H1 (cell line): ENCODE results near the gene CDH26. TPM values are rescaled to one million over a fixed set of nuclear protein-coding genes. Genes with fewer than 3 reads are reported as not detected.

Source experiments
- CTCF ChIA-PET: fragments of 300-600 bp; sonication (Branson Sonifier 250); formaldehyde crosslinking; loops from one replicate; lab custom pipeline; 2021; ENCODE audit not compliant: partially characterized antibody; lab: Charles Lee
- POLR2A ChIA-PET: fragments of 300-600 bp; sonication (Branson Sonifier 250); formaldehyde crosslinking; loops from one replicate; lab custom pipeline; 2021; ENCODE audit warnings: inconsistent platforms; ENCODE audit not compliant: partially characterized antibody; lab: Charles Lee
- DNase-seq, 2 experiments: peaks; one replicate each; pipeline versions ENCODE4 v3.0.0 to v3.0.0-alpha.2; 2010 to 2022; ENCODE audit warnings: low spot score in 2 of 2, low read depth in 1 of 2, mixed read lengths in 1 of 2
- FAIRE-seq: peaks from 2 replicates; lab custom pipeline; 2011; peaks lifted over from hg19 to GRCh38; lab: Jason Lieb, UNC
- H2AFZ ChIP-seq: 2 replicates; pipeline ENCODE4 v1.8.1; 2012; ENCODE audit warnings: low read length, inconsistent platforms
- H2AK5ac ChIP-seq: 2 replicates; pipeline ENCODE4 v1.6.1; 2013; ENCODE audit warnings: low read depth, low read length
- H2BK120ac ChIP-seq: replicated peaks from 2 replicates; pipeline ENCODE3; 2013; ENCODE audit warnings: low read depth, low read length, inconsistent platforms
- H2BK12ac ChIP-seq: 2 replicates; pipeline ENCODE4 v1.6.1; 2013; ENCODE audit warnings: low read depth, low read length
- H2BK15ac ChIP-seq: 2 replicates; pipeline ENCODE4 v1.6.1; 2013; ENCODE audit warnings: low read length
- H2BK20ac ChIP-seq: 2 replicates; pipeline ENCODE4 v1.6.1; 2013; ENCODE audit warnings: low read length
- H2BK5ac ChIP-seq: 2 replicates; pipeline ENCODE4 v1.6.1; 2013; ENCODE audit warnings: low read depth, low read length
- H3K14ac ChIP-seq: 2 replicates; pipeline ENCODE4 v1.6.1; 2013; ENCODE audit warnings: inconsistent platforms; ENCODE audit not compliant: insufficient read length
- H3K18ac ChIP-seq: 2 replicates; pipeline ENCODE4 v1.6.1; 2013; ENCODE audit warnings: low read length; ENCODE audit errors: extremely low read depth
- H3K23ac ChIP-seq: 2 replicates; pipeline ENCODE4 v1.6.1; 2013; ENCODE audit warnings: inconsistent platforms; ENCODE audit not compliant: insufficient read length
- H3K23me2 ChIP-seq: 2 replicates; pipeline ENCODE4 v1.6.1; 2013; ENCODE audit warnings: low read depth, low read length
- H3K27ac ChIP-seq: 2 replicates; pipeline ENCODE4 v1.6.1; 2011; ENCODE audit warnings: low read depth, low read length, inconsistent platforms
- H3K27me3 ChIP-seq, 4 experiments: replicated peaks in 1 of 4; 1 replicate in 1 of 4; 2 replicates in 3 of 4; pipeline versions ENCODE4 v1.6.1 to v1.8.1; 2011 to 2013; ENCODE audit warnings: low read length in 3 of 4, mild to moderate bottlenecking in 3 of 4, inconsistent platforms in 2 of 4, mixed read lengths in 2 of 4, moderate library complexity in 1 of 4; ENCODE audit not compliant: control insufficient read depth in 3 of 4, insufficient read depth in 3 of 4; ENCODE audit errors: extremely low read depth in 1 of 4
- H3K36me3 ChIP-seq, 4 experiments: 2 replicates each; pipeline versions ENCODE4 v1.6.1 to v1.8.1; 2011 to 2013; ENCODE audit warnings: mild to moderate bottlenecking in 4 of 4, low read length in 3 of 4, moderate library complexity in 2 of 4, control low read depth in 1 of 4, inconsistent platforms in 1 of 4; ENCODE audit not compliant: insufficient read depth in 4 of 4, control insufficient read depth in 2 of 4
- H3K4ac ChIP-seq: replicated peaks from 2 replicates; pipeline ENCODE3; 2013; ENCODE audit warnings: low read length, low read depth, mixed read lengths, inconsistent platforms; ENCODE audit not compliant: insufficient read length
- H3K4me1 ChIP-seq, 4 experiments: replicated peaks in 1 of 4; 1 replicate in 1 of 4; 2 replicates in 3 of 4; pipeline versions ENCODE4 v1.6.1 to v1.8.1; 2011 to 2013; ENCODE audit warnings: low read length in 3 of 4, inconsistent platforms in 2 of 4, mixed read lengths in 1 of 4; ENCODE audit not compliant: insufficient read depth in 4 of 4, control insufficient read depth in 3 of 4
- H3K4me2 ChIP-seq, 2 experiments: 2 replicates each; pipeline versions ENCODE4 v1.6.1 to v1.8.1; 2011 to 2013; ENCODE audit warnings: low read depth in 2 of 2, low read length in 2 of 2, control low read depth in 1 of 2, inconsistent platforms in 1 of 2, mild to moderate bottlenecking in 1 of 2; ENCODE audit not compliant: insufficient read depth in 1 of 2
- H3K4me3 ChIP-seq, 4 experiments: fragments of 200-600, 300-600 bp in 1 of 4; sonication (generic), shearing (Covaris generic), sonication (Bioruptor Twin) in 1 of 4; 2 replicates each; pipeline versions ENCODE4 v1.5.1 to v1.8.1; 2011 to 2016; ENCODE audit warnings: low read length in 4 of 4, low read depth in 3 of 4, control low read depth in 2 of 4, inconsistent platforms in 2 of 4, mild to moderate bottlenecking in 2 of 4, mixed read lengths in 1 of 4, moderate library complexity in 1 of 4; ENCODE audit not compliant: insufficient read depth in 2 of 4; ENCODE audit errors: extremely low read depth in 1 of 4
- H3K56ac ChIP-seq: replicated peaks from 2 replicates; pipeline ENCODE3; 2013; ENCODE audit warnings: low read depth, mild to moderate bottlenecking, mixed read lengths, low read length, inconsistent platforms; ENCODE audit not compliant: insufficient read length
- H3K79me1 ChIP-seq: 2 replicates; pipeline ENCODE4 v1.6.1; 2013; ENCODE audit warnings: low read depth, low read length, control low read depth
- H3K79me2 ChIP-seq, 2 experiments: 2 replicates each; pipeline versions ENCODE4 v1.6.1 to v1.8.1; 2012 to 2013; ENCODE audit warnings: low read length in 2 of 2, mild to moderate bottlenecking in 2 of 2, inconsistent platforms in 1 of 2; ENCODE audit not compliant: insufficient read depth in 2 of 2, control insufficient read depth in 1 of 2
- H3K9ac ChIP-seq, 4 experiments: replicated peaks in 1 of 4; 1 replicate in 1 of 4; 2 replicates in 3 of 4; pipeline versions ENCODE4 v1.6.1 to v1.8.1; 2011 to 2013; ENCODE audit warnings: low read depth in 3 of 4, low read length in 3 of 4, control low read depth in 2 of 4, mild to moderate bottlenecking in 2 of 4, moderate library complexity in 2 of 4, inconsistent platforms in 1 of 4; ENCODE audit errors: extremely low read depth in 1 of 4
- H3K9me3 ChIP-seq, 2 experiments: 2 replicates each; pipeline versions ENCODE4 v1.6.1 to v1.8.1; 2012 to 2013; ENCODE audit warnings: mild to moderate bottlenecking in 2 of 2, moderate library complexity in 2 of 2, control low read depth in 1 of 2, inconsistent platforms in 1 of 2, low read depth in 1 of 2, low read length in 1 of 2, mixed read lengths in 1 of 2; ENCODE audit not compliant: insufficient read depth in 2 of 2
- H4K20me1 ChIP-seq, 2 experiments: replicated peaks in 1 of 2; 2 replicates each; pipeline versions ENCODE3 to v1.8.1; 2011 to 2013; ENCODE audit warnings: inconsistent platforms in 2 of 2, low read length in 2 of 2, mild to moderate bottlenecking in 1 of 2; ENCODE audit not compliant: insufficient read depth in 2 of 2, control insufficient read depth in 1 of 2
- H4K5ac ChIP-seq: 2 replicates; pipeline ENCODE4 v1.6.1; 2013; ENCODE audit warnings: low read length, low read depth, mixed read lengths, inconsistent platforms; ENCODE audit not compliant: insufficient read length
- H4K8ac ChIP-seq: 2 replicates; pipeline ENCODE4 v1.8.0; 2013; ENCODE audit warnings: mild to moderate bottlenecking, moderate library complexity, low read length, inconsistent platforms; ENCODE audit not compliant: insufficient read depth; ENCODE audit errors: extremely low read depth
- H4K91ac ChIP-seq: replicated peaks from 2 replicates; pipeline ENCODE3; 2013; ENCODE audit warnings: low read length, mixed read lengths, inconsistent platforms; ENCODE audit not compliant: insufficient read length
- ASH2L ChIP-seq: fragments of 200-600, 300-600 bp; sonication (generic); IDR thresholded peaks from one replicate; pipeline ENCODE4 v1.7.1; 2017; ENCODE audit warnings: low read length
- ATF2 ChIP-seq: IDR thresholded peaks from 2 replicates; pipeline ENCODE4 v1.6.1; 2012; ENCODE audit warnings: low read length, inconsistent platforms
- BCL11A ChIP-seq, 2 experiments: IDR thresholded peaks; one replicate each; pipeline ENCODE4 v1.6.1; 2011; ENCODE audit warnings: low read depth in 2 of 2, low read length in 2 of 2, mild to moderate bottlenecking in 2 of 2
- CEBPB ChIP-seq: IDR thresholded peaks from 2 replicates; pipeline ENCODE4 v1.6.1; 2012; ENCODE audit warnings: low read depth, low read length
- EGR1 ChIP-seq: IDR thresholded peaks from 2 replicates; pipeline ENCODE4 v1.6.1; 2011; ENCODE audit warnings: low read depth, low read length, borderline replicate concordance
- EP300 ChIP-seq, 2 experiments: IDR thresholded peaks; 1 replicate in 1 of 2; 2 replicates in 1 of 2; pipeline ENCODE4 v1.6.1; 2011 to 2012; ENCODE audit warnings: low read depth in 2 of 2, low read length in 2 of 2, mild to moderate bottlenecking in 2 of 2, borderline replicate concordance in 1 of 2, inconsistent platforms in 1 of 2, moderate library complexity in 1 of 2
- GABPA ChIP-seq: IDR thresholded peaks from 2 replicates; pipeline ENCODE4 v1.6.1; 2011; ENCODE audit warnings: mild to moderate bottlenecking, low read length, moderate library complexity, borderline replicate concordance; ENCODE audit not compliant: insufficient read depth
- JUND ChIP-seq: IDR thresholded peaks from 2 replicates; pipeline ENCODE4 v1.6.1; 2011; ENCODE audit warnings: mild to moderate bottlenecking, improper control_type of control experiment, low read length
- KDM1A ChIP-seq: fragments of 200-600, 300-600 bp; sonication (generic); IDR thresholded peaks from 2 replicates; pipeline ENCODE4 v1.7.1; 2016; ENCODE audit warnings: mild to moderate bottlenecking, low read length, borderline replicate concordance
- SP1 ChIP-seq: IDR thresholded peaks from 2 replicates; pipeline ENCODE4 v1.6.1; 2011; ENCODE audit warnings: low read depth, low read length
- WGBS, 2 experiments: shearing (Covaris generic) in 1 of 2; methylation state at CpG; one replicate each; pipeline versions ENCODE4 v1.1.6 to v1.1.7; 2013 to 2015; ENCODE audit warnings: low lambda C conversion rate in 2 of 2, mixed read lengths in 2 of 2, inconsistent platforms in 1 of 2, low coverage in 1 of 2, missing lambda C conversion rate in 1 of 2; ENCODE audit not compliant: insufficient replicate concordance in 2 of 2, insufficient coverage in 1 of 2, insufficient read length in 1 of 2; ENCODE audit errors: extremely low coverage in 1 of 2, missing lambda C conversion rate in 1 of 2; 5-methylcytosine and 5-hydroxymethylcytosine counted together
- polyA plus RNA-seq, 7 experiments: library from polyadenylated mRNA; depleted of rRNA in 3 of 7; stranded (reverse) in 5 of 7; unstranded in 2 of 7; fragments of >200 nt in 5 of 7; fragments of 200-250 nt in 2 of 7; gene quantifications; 1 replicate in 5 of 7; 2 replicates in 1 of 7; 4 replicates in 1 of 7; pipeline versions ENCODE4 v1.2.1 to v1.2.3, GENCODE V29; 2011 to 2013; ENCODE audit warnings: missing spikeins in 2 of 7, mixed read lengths in 2 of 7
- total RNA-seq: library from RNA; stranded (reverse); fragmentation: NEBNext Ultra II Directional; extraction: Animal tissue kit (Norgen Biotek cat#: 25700); gene quantifications from 2 replicates; pipeline ENCODE4 v1.2.1, GENCODE V29; 2021
- TF ChIP-seq, protein P1 (sequence below): IDR thresholded peaks from 2 replicates; pipeline ENCODE4 v1.6.1; 2011; ENCODE audit warnings: low read length, improper control_type of control experiment

CDH26 gene
- total and polyA plus RNA-seq, 2 of the 8 experiments (the other 6 are each of a cell fraction or from before 2014, with no cell fraction given), result 1.5 to 1.7 TPM

- no peak overlapping the region for H2AK5ac ChIP-seq
- H4K20me1 ChIP-seq, result no peaks in the 10 kb centered on the region
- no peak overlapping the region for H4K8ac ChIP-seq
- H3K4me1 ChIP-seq, result 0 out of 7 replicates have a peak, but pooled peaks cover 0 to 2% (median 0%) of the 10 kb centered on the region in 4 experiments
- H2AFZ ChIP-seq, result no peak overlapping the region
- DNase-seq (no peak), FAIRE-seq (no peak)
- H3K4me3 ChIP-seq, result no peak overlapping the region
- ChIA-PET POLR2A (no interaction called here), CTCF (interaction anchor here (0.7 to 2.8 kb wide), 5 partner anchors 8 to 37 kb away, joined by 3 to 17 read pairs (median 3); no protein-coding TSS in a partner anchor)
- no peak overlapping the region for H4K91ac ChIP-seq
- H3K9me3 ChIP-seq, result no peaks in the 10 kb centered on the region
- no peak overlapping the region for H2BK20ac ChIP-seq
- H3K14ac ChIP-seq, result no peak overlapping the region
- no peak overlapping the region for H2BK120ac ChIP-seq
- H3K23me2 ChIP-seq, result no peaks in the 10 kb centered on the region
- no peak overlapping the region for H3K4me2 ChIP-seq
- H3K18ac ChIP-seq, result no peak overlapping the region
- no peak overlapping the region for H4K5ac ChIP-seq
- H3K4ac ChIP-seq, result no peak overlapping the region
- no peaks in the 10 kb centered on the region for H3K27me3 ChIP-seq
- H3K56ac ChIP-seq, result no peak overlapping the region
- no peak overlapping the region for H2BK5ac ChIP-seq
- H3K79me1 ChIP-seq, result no peaks in the 10 kb centered on the region
- no peak overlapping the region for H2BK12ac ChIP-seq
- no peak overlapping the region for H2BK15ac ChIP-seq
- no peak overlapping the region for H3K9ac ChIP-seq
- WGBS, 2 experiments, result 65% methylated on average over 1 of the region's 1 CpG; no CpG with 5 or more reads in 1 of the 2 experiments
- no peak overlapping the region for H3K23ac ChIP-seq
- no peaks in the 10 kb centered on the region for H3K36me3 ChIP-seq
- H3K27ac ChIP-seq, result no peak overlapping the region
- no peaks in the 10 kb centered on the region for H3K79me2 ChIP-seq
- no peak for TF ChIP-seq BCL11A (IDR thresholded peaks at IDR 0.05; ENCODE audit: low read depth in 2 of 2, low read length in 2 of 2)
- no peak for TF ChIP-seq EP300 (IDR thresholded peaks at IDR 0.05; ENCODE audit: borderline replicate concordance in 1 of 2, low read depth in 2 of 2, low read length in 2 of 2)
- no peak for TF ChIP-seq GABPA
- TF ChIP-seq, protein P1, sequence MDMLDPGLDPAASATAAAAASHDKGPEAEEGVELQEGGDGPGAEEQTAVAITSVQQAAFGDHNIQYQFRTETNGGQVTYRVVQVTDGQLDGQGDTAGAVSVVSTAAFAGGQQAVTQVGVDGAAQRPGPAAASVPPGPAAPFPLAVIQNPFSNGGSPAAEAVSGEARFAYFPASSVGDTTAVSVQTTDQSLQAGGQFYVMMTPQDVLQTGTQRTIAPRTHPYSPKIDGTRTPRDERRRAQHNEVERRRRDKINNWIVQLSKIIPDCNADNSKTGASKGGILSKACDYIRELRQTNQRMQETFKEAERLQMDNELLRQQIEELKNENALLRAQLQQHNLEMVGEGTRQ, result no peak
- no peak for TF ChIP-seq CEBPB
- no peak for TF ChIP-seq KDM1A
- no peak for TF ChIP-seq SP1
- no peak for TF ChIP-seq ATF2
- TF ChIP-seq ASH2L, result no peak
- no peak for TF ChIP-seq EGR1
- no peak for TF ChIP-seq JUND
Measured at GRCh38 chr20:60021104-60021503, 62.9 kb downstream of the CDH26 start.
